NCI-H1417 treated with DMSO at 0.1 percent for 48 hours (cell line): Measurements from ENCODE around the gene CRYBA2.

Experiments
- DNase-seq: peaks from one replicate; lab custom pipeline; 2025; lab: John Stamatoyannopoulos, UW

The CRYBA2 gene

DNA sequence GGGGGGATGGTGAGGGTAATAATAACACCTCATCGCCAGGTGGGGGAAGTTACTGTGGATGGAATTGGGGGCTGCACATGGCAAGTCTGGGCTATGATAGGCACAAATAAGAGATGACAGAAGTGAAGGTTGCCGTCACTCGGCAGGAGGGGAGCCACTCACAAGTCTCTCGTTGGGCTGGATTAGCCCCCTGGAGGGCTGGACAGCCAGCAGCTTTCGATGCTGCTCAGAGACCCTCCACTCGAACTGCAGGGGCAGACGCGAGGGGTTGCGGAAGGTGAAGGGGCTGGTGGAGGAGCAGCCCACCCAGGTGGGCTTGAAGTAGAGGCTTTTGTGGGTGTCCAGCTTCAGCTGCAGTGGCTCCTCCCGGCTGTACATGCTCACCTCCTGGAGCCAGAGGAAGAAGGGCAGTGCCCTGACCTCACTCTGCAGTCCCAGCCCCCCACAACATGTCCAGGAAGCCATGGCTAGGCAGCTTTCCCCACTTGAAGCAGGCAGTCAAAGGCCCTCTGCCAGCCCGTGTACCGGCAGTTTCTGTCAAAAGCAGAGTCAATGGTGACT lies 29.9 kb upstream of the CRYBA2 start:
- DNase-seq: no peak

- no peak for DNase-seq
Observed at GRCh38 chr2:219022616-219023015, 29.4 kb upstream of the CRYBA2 start.

GRCh38 chr2:219022041-219022440 lies 28.8 kb upstream of the CRYBA2 start:
- DNase-seq: no peak

DNA sequence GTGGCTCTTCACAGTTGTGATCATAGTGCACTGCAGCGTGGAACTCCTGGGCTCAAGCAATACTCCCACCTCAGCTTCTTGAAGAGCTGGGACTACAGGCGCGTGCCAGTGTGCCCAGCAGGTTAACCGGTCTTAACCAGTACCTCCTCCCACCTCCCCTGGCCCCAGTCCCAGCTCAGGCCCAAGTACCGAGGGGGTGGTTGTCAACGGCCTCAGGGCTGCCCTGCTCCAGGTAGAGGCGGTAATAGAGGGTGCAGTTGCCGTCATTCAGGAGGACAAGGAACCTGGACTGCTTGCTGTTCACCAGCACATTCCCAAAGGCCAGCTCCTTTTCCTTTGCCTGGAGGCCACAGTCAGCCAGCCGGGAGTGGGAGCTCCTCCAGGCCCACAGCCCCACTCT lies 28.4 kb upstream of the CRYBA2 start:
- DNase-seq: no peak

- DNase-seq: no peak
Observed at GRCh38 chr2:219020604-219021365, 27.6 kb upstream of the CRYBA2 start.

GRCh38 chr2:219019436-219019835 lies 26.2 kb upstream of the CRYBA2 start:
- DNase-seq: no peak

GRCh38 chr2:219018726-219019125 lies 25.5 kb upstream of the CRYBA2 start:
- DNase-seq: no peak

DNA sequence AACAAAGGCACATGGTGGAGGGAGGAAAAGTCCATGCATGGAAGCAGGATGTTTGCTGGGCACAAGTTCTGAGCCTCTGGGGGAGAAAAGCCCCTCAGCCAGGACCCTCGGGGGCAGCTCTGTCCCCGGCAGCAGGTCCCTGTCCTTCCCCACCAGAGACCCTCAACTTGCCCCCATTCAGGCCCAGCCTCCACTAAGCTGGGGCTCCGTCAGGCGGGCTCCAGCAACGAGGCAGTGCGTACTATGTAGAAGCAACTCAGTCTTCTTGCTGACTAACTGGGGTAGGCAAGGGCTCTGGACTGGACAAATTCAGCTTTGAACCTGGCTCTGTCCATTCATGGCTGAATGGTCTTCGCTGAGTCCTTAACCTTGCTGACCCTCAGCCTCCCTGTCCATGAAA lies 25.1 kb upstream of the CRYBA2 start:
- DNase-seq: no peak

- DNase-seq: no peak
Observed at GRCh38 chr2:219017201-219017931, 24.1 kb upstream of the CRYBA2 start.

GRCh38 chr2:219016721-219017120 lies 23.5 kb upstream of the CRYBA2 start:
- DNase-seq: no peak

DNA sequence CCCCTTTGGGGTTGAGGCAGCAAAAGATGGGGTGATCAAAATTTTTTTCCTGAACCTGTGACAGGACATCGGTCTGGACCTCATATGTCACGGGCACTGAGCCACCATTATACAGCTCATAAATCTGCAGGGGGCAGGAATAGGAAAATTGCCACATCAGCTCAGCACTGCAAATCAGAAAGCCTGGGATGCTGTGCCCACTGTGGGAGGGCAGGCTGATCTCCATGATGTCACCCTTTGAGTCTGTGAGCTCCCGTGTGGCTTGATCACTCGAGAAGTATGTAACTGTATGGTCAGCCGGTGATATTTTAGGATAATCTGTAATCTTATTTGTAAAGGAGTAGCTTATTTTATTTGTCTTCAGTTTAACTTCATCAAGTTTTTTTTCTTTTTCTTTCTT lies 17.7 kb upstream of the CRYBA2 start:
- DNase-seq: no peak

GRCh38 chr2:219010162-219010756 lies 17.0 kb upstream of the CRYBA2 start:
- no peak for DNase-seq

DNA sequence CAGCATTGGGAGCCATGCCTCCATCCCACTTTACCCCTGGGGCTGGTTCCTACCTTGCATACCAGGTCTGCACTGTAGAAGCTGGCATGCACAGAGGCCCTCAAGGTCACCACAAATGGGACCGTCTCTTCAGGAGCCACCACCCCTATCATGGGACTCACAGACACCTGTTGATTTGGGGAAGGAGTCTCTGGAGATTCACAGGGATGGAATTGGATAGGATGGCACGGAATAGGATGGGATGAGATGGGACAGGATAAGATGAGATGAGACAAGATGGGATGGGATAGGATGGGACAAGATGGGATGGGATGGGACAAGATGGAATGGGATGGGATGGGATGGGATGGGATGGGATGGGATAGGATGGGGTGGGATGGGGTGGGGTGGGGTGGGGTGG lies 16.1 kb upstream of the CRYBA2 start:
- no peak for DNase-seq

GRCh38 chr2:219003979-219004378 lies 10.8 kb upstream of the CRYBA2 start:
- DNase-seq: no peak

- no peak for DNase-seq
Observed at GRCh38 chr2:219003267-219003634, 10.0 kb upstream of the CRYBA2 start.

GRCh38 chr2:219002395-219003266 lies 9.4 kb upstream of the CRYBA2 start:
- DNase-seq: no peak

DNA sequence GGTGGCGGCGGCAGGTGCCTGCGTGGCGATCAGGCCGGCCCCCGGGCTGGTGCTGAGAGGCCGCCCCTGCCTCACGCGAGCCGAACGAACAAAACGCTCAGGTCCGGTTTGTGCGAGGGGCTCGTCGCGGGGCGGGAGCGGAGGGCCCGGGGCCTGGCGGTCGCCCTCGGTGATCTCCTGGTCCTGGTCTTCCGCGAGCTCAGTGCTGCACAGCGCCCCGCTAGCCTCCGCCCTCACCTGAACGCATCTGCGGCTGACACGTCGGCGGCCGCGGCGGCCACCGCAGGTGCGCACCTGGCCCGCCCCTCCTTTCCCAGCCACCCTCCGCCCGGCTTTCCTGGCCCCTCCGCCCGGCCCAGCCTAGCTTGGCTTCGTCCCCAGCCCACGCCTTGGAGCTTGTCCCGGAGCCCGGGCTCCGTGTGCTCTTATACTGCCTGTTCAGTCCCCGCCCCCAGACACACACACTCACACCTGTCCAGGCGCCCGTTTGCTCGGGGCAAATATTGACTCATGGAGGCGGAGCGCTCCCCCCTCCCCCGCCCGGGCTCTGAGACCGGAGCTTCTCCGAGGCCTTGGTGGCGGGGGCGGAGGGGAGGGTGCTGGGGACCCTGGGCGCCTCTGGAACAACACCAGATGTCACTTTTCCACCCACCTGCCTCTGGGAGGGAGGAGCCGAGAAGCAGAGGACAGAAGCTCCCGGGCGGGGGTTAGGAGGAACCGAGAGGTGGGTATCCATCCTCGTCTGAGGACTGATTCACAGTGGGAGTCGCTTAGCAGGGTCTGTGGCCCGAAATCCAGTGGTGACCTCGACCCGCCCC lies 8.6 kb upstream of the CRYBA2 start:
- DNase-seq: peak; percentile 92

- no peak for DNase-seq
Observed at GRCh38 chr2:219001100-219001576, 7.9 kb upstream of the CRYBA2 start.

GRCh38 chr2:219000569-219000960 lies 7.3 kb upstream of the CRYBA2 start:
- DNase-seq: no peak

- peak; percentile 86 for DNase-seq
Observed at GRCh38 chr2:218999881-219000568, 6.8 kb upstream of the CRYBA2 start.
